Lung (tissue), 16 donors: ENCODE results near the gene MAJIN. TPM values are rescaled to one million over a fixed set of nuclear protein-coding genes. Genes with fewer than 3 reads are reported as not detected.

Experiments
- ATAC-seq: fragments of 200-7000 bp; cut with Tn5 transposase; one replicate; pipeline ENCODE4 v1.9.1; 2020; ENCODE audit warnings: moderate number of reproducible peaks; ENCODE audit not compliant: insufficient read depth, low FRiP score
- DNase-seq, 3 donors: peaks; one replicate each; pipeline ENCODE4 v3.0.0-alpha.2; 2013 to 2017
- H3K27ac ChIP-seq, 2 donors: one replicate each; pipeline ENCODE4 v1.5.1; 2013; ENCODE audit warnings: mild to moderate bottlenecking in 2 of 2, moderate library complexity in 2 of 2, control low read depth in 1 of 2, inconsistent platforms in 1 of 2, low read depth in 1 of 2, low read length in 1 of 2
- H3K27me3 ChIP-seq, 3 donors: one replicate each; pipeline ENCODE4 v1.5.1; 2013; ENCODE audit warnings: low read length in 2 of 3; ENCODE audit not compliant: control insufficient read depth in 3 of 3, insufficient read depth in 3 of 3
- H3K36me3 ChIP-seq, 4 donors: one replicate each; pipeline ENCODE4 v1.5.1; 2013; ENCODE audit warnings: low read length in 4 of 4, mild to moderate bottlenecking in 1 of 4, moderate library complexity in 1 of 4; ENCODE audit not compliant: control insufficient read depth in 4 of 4, insufficient read depth in 4 of 4
- H3K4me1 ChIP-seq, 5 donors: one replicate each; pipeline ENCODE4 v1.5.1; 2013; ENCODE audit warnings: low read length in 5 of 5, mild to moderate bottlenecking in 2 of 5, moderate library complexity in 1 of 5; ENCODE audit not compliant: control insufficient read depth in 5 of 5, insufficient read depth in 5 of 5
- H3K4me3 ChIP-seq: one replicate; pipeline ENCODE4 v1.5.1; 2013; ENCODE audit warnings: mild to moderate bottlenecking, control low read depth, moderate library complexity
- H3K9ac ChIP-seq, 2 donors: one replicate each; pipeline ENCODE4 v1.5.1; 2013; ENCODE audit warnings: low read length in 2 of 2, control low read depth in 1 of 2; ENCODE audit not compliant: insufficient read depth in 1 of 2
- H3K9me3 ChIP-seq, 4 donors: one replicate each; pipeline ENCODE4 v1.5.1; 2013; ENCODE audit warnings: low read length in 3 of 4, mild to moderate bottlenecking in 1 of 4, moderate library complexity in 1 of 4; ENCODE audit not compliant: control insufficient read depth in 4 of 4, insufficient read depth in 3 of 4
- WGBS, 2 donors: extraction: QIAGEN DNeasy Blood & Tissue Kit; methylation state at CpG; one replicate each; pipeline ENCODE4 v1.1.7; 2013; 5-methylcytosine and 5-hydroxymethylcytosine counted together
- long read RNA-seq, 5 donors: transcript quantifications; one replicate each; lab custom pipeline, GENCODE V29; 2026
- polyA plus RNA-seq, 2 donors: library from polyadenylated mRNA; stranded (reverse); fragments of 200-250 nt; gene quantifications; one replicate each; pipeline ENCODE4 v1.2.1, GENCODE V29; 2013
- total RNA-seq, 2 donors: library from RNA; depleted of rRNA in 1 of 2; stranded (reverse); fragments of >200 nt in 1 of 2; gene quantifications; one replicate each; pipeline ENCODE4 v1.2.1, GENCODE V29; 2014 to 2021
- TF ChIP-seq, protein P1 (sequence below): IDR thresholded peaks from 2 replicates; pipeline ENCODE4 v1.5.1; 2012; ENCODE audit warnings: mild to moderate bottlenecking; ENCODE audit errors: control extremely low read depth, extremely low read depth
- donor health status: control.
- donor health status: control.
- donor health status: Bipolar disorder and iron deficiency.
- donor health status: healthy.
- donor health status: DM: yes; HTN: yes; CAD: no.

Gene MAJIN, protein sequence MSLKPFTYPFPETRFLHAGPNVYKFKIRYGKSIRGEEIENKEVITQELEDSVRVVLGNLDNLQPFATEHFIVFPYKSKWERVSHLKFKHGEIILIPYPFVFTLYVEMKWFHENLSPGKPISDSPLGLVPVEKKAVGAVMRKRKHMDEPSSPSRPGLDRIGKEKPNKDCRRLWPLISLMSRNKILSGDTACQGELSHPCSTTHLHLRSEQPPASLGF
- total RNA-seq (under 1 TPM in 1 of 2 donors, not detected in 1; 0.55 TPM), polyA plus RNA-seq (under 1 TPM; 0.24 to 0.39 TPM)
- long read RNA-seq, donor 1, result 0 reads
- long read RNA-seq, donor 2, result 0 reads
- long read RNA-seq, donor 3, result 0 reads
- long read RNA-seq, donor 4, result 0 reads
- long read RNA-seq, donor 5, result 0 reads

DNA sequence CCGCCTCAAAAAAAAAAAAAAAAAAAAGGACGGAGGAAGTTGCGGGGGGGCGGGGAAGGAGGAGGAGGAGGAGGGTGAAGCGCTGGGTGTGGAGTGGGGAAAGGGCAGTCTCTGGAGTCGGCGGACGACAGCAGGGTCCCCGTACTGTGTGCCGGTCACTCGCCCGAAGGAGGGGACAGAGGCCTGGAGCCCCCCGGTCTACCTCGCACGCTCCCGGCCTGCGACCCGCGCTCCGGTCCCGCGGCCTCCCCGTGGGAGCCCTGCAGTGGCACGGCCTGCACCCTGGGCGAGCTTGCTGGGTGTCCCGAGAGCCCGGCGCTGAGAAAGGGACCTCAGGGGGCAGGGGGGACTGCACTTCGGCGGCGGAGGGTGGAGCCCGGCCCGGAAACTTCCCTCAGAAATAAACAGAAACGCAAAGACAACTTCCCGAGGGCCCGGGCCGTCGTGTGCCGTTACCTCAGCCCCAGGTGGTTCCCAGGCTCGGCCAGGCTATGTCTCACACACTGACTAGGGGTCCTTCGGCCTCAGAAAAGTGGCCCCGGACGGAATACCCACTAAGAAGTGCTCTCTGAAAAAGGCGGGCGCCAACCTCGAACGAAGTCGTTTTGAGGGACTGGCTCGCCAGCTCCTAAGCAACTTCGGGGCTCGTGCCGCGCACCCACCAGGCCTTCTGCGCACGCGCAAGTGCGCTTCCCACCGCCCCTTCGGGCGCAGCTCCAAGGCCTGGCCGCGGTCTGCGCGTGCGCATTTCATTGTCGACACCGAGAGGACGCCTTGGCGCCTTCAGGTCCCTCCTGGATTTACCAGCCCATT, at the start of gene MAJIN:
Gene MAJIN, minus strand, starts transcription at position 688 of the 813 bp plus-strand sequence. CDS start 12,703 bp downstream, outside the sequence.
- H3K9ac ChIP-seq, result no peak within 1 kb of the TSS
- peak within 1 kb of the TSS in 1 of 2 donors; percentile 54 for H3K27ac ChIP-seq
- H3K4me3 ChIP-seq, result peak within 1 kb of the TSS; percentile 27

DNA sequence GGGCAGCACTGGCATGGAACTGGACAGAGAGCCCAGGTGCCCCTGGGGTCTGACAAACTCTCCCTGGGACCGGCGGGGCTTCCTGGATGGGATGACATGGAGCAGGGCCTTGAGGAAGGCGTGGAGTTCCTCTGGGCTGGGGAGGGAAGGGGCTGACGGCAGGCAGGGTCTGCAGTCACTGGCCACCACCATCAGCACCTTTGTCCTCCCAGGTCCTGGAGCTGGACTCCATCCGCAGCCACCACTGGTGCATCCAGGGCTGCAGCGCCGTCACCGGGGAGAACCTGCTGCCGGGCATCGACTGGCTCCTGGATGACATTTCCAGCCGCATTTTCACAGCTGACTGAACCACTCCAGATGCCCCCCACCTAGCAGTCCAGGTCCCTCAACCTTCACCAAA, 49.6 kb upstream of the MAJIN start:
- no peak for DNase-seq
- no peaks in the 10 kb centered on the region for H3K27me3 ChIP-seq
- peaks cover 0 to 2% (median 0%) of the 10 kb centered on the region in 4 donors for H3K9me3 ChIP-seq
- no peak overlapping the region for H3K9ac ChIP-seq
- H3K36me3 ChIP-seq, result peaks cover 0 to 22% (median 14%) of the 10 kb centered on the region in 4 donors
- no peak for ATAC-seq
- H3K4me1 ChIP-seq, result peaks cover 0 to 5% (median 0%) of the 10 kb centered on the region in 5 donors
- H3K4me3 ChIP-seq, result no peak overlapping the region
- WGBS, 2 donors, result 94 to 95% methylated on average over 10 to 11 of the region's 11 CpGs
- H3K27ac ChIP-seq, result no peak overlapping the region
- TF ChIP-seq, protein P1, sequence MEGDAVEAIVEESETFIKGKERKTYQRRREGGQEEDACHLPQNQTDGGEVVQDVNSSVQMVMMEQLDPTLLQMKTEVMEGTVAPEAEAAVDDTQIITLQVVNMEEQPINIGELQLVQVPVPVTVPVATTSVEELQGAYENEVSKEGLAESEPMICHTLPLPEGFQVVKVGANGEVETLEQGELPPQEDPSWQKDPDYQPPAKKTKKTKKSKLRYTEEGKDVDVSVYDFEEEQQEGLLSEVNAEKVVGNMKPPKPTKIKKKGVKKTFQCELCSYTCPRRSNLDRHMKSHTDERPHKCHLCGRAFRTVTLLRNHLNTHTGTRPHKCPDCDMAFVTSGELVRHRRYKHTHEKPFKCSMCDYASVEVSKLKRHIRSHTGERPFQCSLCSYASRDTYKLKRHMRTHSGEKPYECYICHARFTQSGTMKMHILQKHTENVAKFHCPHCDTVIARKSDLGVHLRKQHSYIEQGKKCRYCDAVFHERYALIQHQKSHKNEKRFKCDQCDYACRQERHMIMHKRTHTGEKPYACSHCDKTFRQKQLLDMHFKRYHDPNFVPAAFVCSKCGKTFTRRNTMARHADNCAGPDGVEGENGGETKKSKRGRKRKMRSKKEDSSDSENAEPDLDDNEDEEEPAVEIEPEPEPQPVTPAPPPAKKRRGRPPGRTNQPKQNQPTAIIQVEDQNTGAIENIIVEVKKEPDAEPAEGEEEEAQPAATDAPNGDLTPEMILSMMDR, result no peak

More for the DNA sequence above, at the start of gene MAJIN:
- H3K9me3 ChIP-seq, result no peaks in the 10 kb centered on the region
- peaks cover 0 to 4% (median 2%) of the 10 kb centered on the region in 3 donors for H3K27me3 ChIP-seq
- H3K36me3 ChIP-seq, result no peaks in the 10 kb centered on the region
- TF ChIP-seq, protein P1, result no peak
- H3K4me1 ChIP-seq, result peaks cover 0 to 5% (median 0%) of the 10 kb centered on the region in 5 donors
- DNase-seq (peak; percentile 81 to 83 (median 83)), ATAC-seq (peak; percentile 59)
- WGBS, 2 donors, result 15 to 16% methylated on average over 61 to 69 of the region's 69 CpGs

DNA sequence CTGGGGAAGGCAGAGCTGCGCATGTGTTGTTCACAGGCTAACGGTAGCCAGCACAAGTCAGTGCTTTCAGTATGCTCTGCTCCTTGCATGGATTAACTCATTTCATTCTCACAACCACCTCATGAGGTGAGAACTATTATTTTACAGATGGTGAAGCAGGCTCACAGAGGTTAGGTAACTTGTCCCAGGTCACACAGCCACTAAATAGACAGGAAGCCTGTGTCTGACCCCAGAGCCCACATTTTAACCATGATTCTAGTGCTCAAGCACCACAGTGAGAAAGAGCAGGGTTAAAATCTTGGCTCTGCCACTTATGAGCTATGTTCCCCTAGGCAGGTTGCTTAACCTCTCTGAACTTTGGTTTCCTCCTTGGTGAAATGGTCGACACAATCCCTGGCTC, 49.1 kb upstream of the MAJIN start:
- Histone ChIP-seq H3K9ac (no peak overlapping the region), H3K9me3 (peaks cover 0 to 2% (median 0%) of the 10 kb centered on the region in 4 donors), H3K27me3 (no peaks in the 10 kb centered on the region), H3K4me1 (peaks cover 0 to 8% (median 0%) of the 10 kb centered on the region in 5 donors), H3K36me3 (peaks cover 0 to 22% (median 14%) of the 10 kb centered on the region in 4 donors), H3K27ac (no peak overlapping the region), H3K4me3 (no peak overlapping the region)
- WGBS, 2 donors, result 69 to 79% methylated on average over 3 of the region's 3 CpGs
- TF ChIP-seq, protein P1, result no peak
- ATAC-seq (no peak), DNase-seq (no peak)
